ENCODE results near the gene POLA1.

The POLA1 gene

DNA sequence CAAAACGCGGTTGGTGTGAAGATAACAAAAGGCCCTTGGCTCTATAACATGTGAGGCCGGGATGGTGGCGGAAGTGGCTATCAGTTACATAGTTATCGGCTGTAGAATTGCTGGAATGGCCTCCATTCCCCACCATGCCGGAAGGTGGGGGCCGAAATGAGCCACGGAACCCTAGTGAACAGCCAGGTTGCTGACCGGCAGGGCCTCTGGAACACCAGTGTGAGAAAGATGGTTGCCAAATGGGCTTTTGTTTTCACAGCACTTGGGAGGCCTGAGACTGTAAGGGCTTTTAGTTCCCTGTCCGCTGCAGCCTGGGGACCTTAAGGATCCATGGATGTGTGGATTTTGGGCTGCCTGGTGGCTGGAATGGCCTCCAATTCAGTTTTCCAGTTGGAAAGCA, 345.3 kb downstream of the POLA1 start:
- H2AFZ ChIP-seq: no peak overlapping the region
- no peaks in the 10 kb centered on the region for H3K4me1 ChIP-seq
- no peak overlapping the region for H3K4me2 ChIP-seq (ENCODE audit: low read length)
- H3K9me3 ChIP-seq (ENCODE audit: control insufficient read depth, low read length): no peaks in the 10 kb centered on the region
- no peak overlapping the region for H3K27ac ChIP-seq
- no peaks in the 10 kb centered on the region for H3K79me2 ChIP-seq
- H3K9ac ChIP-seq: no peak overlapping the region
- H3K36me3 ChIP-seq (ENCODE audit: control insufficient read depth, insufficient read depth, low read length): no peaks in the 10 kb centered on the region
- no peaks in the 10 kb centered on the region for H3K27me3 ChIP-seq (ENCODE audit: control insufficient read depth, insufficient read depth, low read length)
- no peak overlapping the region for H3K4me3 ChIP-seq (ENCODE audit: low read depth, low read length)
- no peak for TF ChIP-seq CTCF (IDR thresholded peaks at IDR 0.05)

GRCh38 chrX:25043192-25043591, 349.5 kb downstream of the POLA1 start:
- no peak overlapping the region for H3K4me2 ChIP-seq (ENCODE audit: low read length)
- H3K79me2 ChIP-seq: no peaks in the 10 kb centered on the region
- H3K27ac ChIP-seq: no peak overlapping the region
- H3K9ac ChIP-seq: no peak overlapping the region
- H3K4me3 ChIP-seq (ENCODE audit: low read depth, low read length): no peak overlapping the region
- no peaks in the 10 kb centered on the region for H3K36me3 ChIP-seq (ENCODE audit: control insufficient read depth, insufficient read depth, low read length)
- no peaks in the 10 kb centered on the region for H3K27me3 ChIP-seq (ENCODE audit: control insufficient read depth, insufficient read depth, low read length)
- H3K4me1 ChIP-seq: no peaks in the 10 kb centered on the region
- H3K9me3 ChIP-seq (ENCODE audit: control insufficient read depth, low read length): no peaks in the 10 kb centered on the region
- TF ChIP-seq CTCF (IDR thresholded peaks at IDR 0.05): no peak
- H2AFZ ChIP-seq: no peak overlapping the region

All from parathyroid adenoma (tissue), 2 donors.